Activated CD4-positive, alpha-beta T cell treated with anti-CD3 and anti-CD28 coated beads for 36 hours (primary cell): Measurements from ENCODE around the gene CIITA. TPM values are rescaled to one million over a fixed set of nuclear protein-coding genes. Genes with fewer than 3 reads are reported as not detected.

ENCODE experiments used
- ATAC-seq: fragments of 200-7000 bp; cut with Tn5 transposase; one replicate; pipeline ENCODE4 v1.10.0; 2021; ENCODE audit warnings: mild to moderate bottlenecking, moderate library complexity
- CTCF ChIA-PET: fragments of 350-600 bp; sonication (Branson Sonifier 250); formaldehyde crosslinking; loops from one replicate; lab custom pipeline; 2021; ENCODE audit warnings: antibody characterized with exemption; lab: Charles Lee
- POLR2A ChIA-PET: fragments of 350-600 bp; sonication (Branson Sonifier 250); formaldehyde crosslinking; loops from one replicate; lab custom pipeline; 2021; ENCODE audit warnings: antibody characterized with exemption, inconsistent platforms; lab: Charles Lee
- DNase-seq: peaks from one replicate; pipeline ENCODE4 v3.0.0-alpha.2; 2020
- H3K27ac Mint-ChIP-seq: one replicate; pipeline ENCODE4 v1.8.0; 2021; ENCODE audit warnings: mixed read lengths
- H3K27me3 Mint-ChIP-seq: one replicate; pipeline ENCODE4 v1.8.0; 2021; ENCODE audit warnings: mixed read lengths
- H3K36me3 Mint-ChIP-seq: one replicate; pipeline ENCODE4 v1.8.0; 2021; ENCODE audit warnings: low read depth, mixed read lengths
- H3K4me1 Mint-ChIP-seq: one replicate; pipeline ENCODE4 v1.8.0; 2021; ENCODE audit warnings: mixed read lengths
- H3K4me3 Mint-ChIP-seq: one replicate; pipeline ENCODE4 v1.8.0; 2021; ENCODE audit warnings: mild to moderate bottlenecking, moderate library complexity, mixed read lengths
- H3K9me3 Mint-ChIP-seq: one replicate; pipeline ENCODE4 v1.8.0; 2021; ENCODE audit warnings: low read depth, mixed read lengths
- intact Hi-C, 2 experiments: fragments of 100-400 bp; cut with DNase I in 1 of 2; cut with micrococcal nuclease in 1 of 2; formaldehyde crosslinking; loops; one replicate each; pipeline versions ENCODE4 v1.14.2 to v1.15.1; 2022 to 2024; cut with DNase I, micrococcal nuclease
- total RNA-seq, 2 experiments: library from RNA; stranded (reverse); gene quantifications; one replicate each; pipeline ENCODE4 v1.2.3, GENCODE V29; 2021

The CIITA gene
- total RNA-seq, 2 experiments from 2014 or later = 0.87 to 1.4 TPM

GRCh38 chr16:10945065-10945787 is 68.2 kb downstream of the CIITA start:
- H3K27ac Mint-ChIP-seq = peak overlapping the region; percentile 80
- DNase-seq (no peak), ATAC-seq (no peak)
- peaks cover 11% of the 10 kb centered on the region for H3K36me3 Mint-ChIP-seq
- intact Hi-C loops = loop anchor here in 1 of 2 experiments (2.0 to 10.0 kb wide), 4 partner anchors 642 to 1980 kb away; partner anchors contain the start of genes LITAF, RSL1D1, TXNDC11 and USP7
- peak overlapping the region; percentile 89 for H3K4me3 Mint-ChIP-seq
- ChIA-PET CTCF (interaction anchor here (0.8 to 2.4 kb wide), 4 partner anchors 9 to 19 kb away, joined by 3 to 13 read pairs (median 7); no protein-coding TSS in a partner anchor), POLR2A (interaction anchor here (0.5 kb wide), 1 partner anchor 311 kb away, joined by 3 read pairs; the partner anchor contains the start of gene SOCS1)
- no peaks in the 10 kb centered on the region for H3K27me3 Mint-ChIP-seq
- peaks cover 70% of the 10 kb centered on the region for H3K4me1 Mint-ChIP-seq
- no peaks in the 10 kb centered on the region for H3K9me3 Mint-ChIP-seq

GRCh38 chr16:10946308-10946707 is 69.3 kb downstream of the CIITA start:
- Mint-ChIP-seq H3K4me1 (peaks cover 66% of the 10 kb centered on the region), H3K9me3 (no peaks in the 10 kb centered on the region), H3K27ac (no peak overlapping the region), H3K36me3 (peaks cover 4% of the 10 kb centered on the region), H3K27me3 (no peaks in the 10 kb centered on the region), H3K4me3 (peak overlapping the region; percentile 89)
- no peak for ATAC-seq
- POLR2A ChIA-PET = no interaction called here
- DNase-seq = no peak
- CTCF ChIA-PET = interaction anchor here (1.1 to 1.5 kb wide), 2 partner anchors 8 to 11 kb away, joined by 3 to 13 read pairs; no protein-coding TSS in a partner anchor
- intact Hi-C loops = loop anchor here in 1 of 2 experiments (10.0 kb wide), 1 partner anchor 1982 kb away; the partner anchor contains the start of gene USP7

- POLR2A ChIA-PET = no interaction called here
- intact Hi-C loops = loop anchor here in 1 of 2 experiments (10.0 kb wide), 1 partner anchor 1982 kb away; the partner anchor contains the start of gene USP7
- DNase-seq = no peak
- no peaks in the 10 kb centered on the region for H3K9me3 Mint-ChIP-seq
- ATAC-seq = no peak
- no peak overlapping the region for H3K27ac Mint-ChIP-seq
- no peaks in the 10 kb centered on the region for H3K27me3 Mint-ChIP-seq
- H3K4me3 Mint-ChIP-seq = no peak overlapping the region
- peaks cover 4% of the 10 kb centered on the region for H3K36me3 Mint-ChIP-seq
- CTCF ChIA-PET = interaction anchor here (1.1 to 9.4 kb wide), 2 partner anchors 10 to 17 kb away, joined by 3 to 121 read pairs; no protein-coding TSS in a partner anchor
- H3K4me1 Mint-ChIP-seq = peaks cover 71% of the 10 kb centered on the region
Observed at GRCh38 chr16:10947211-10947787, 70.3 kb downstream of the CIITA start.

GRCh38 chr16:10949424-10949970 is 72.5 kb downstream of the CIITA start:
- peaks cover 4% of the 10 kb centered on the region for H3K36me3 Mint-ChIP-seq
- no peak overlapping the region for H3K4me3 Mint-ChIP-seq
- peak; percentile 69 for DNase-seq
- intact Hi-C loops = loop anchor here in 1 of 2 experiments (10.0 kb wide), 1 partner anchor 1985 kb away; the partner anchor contains the start of gene USP7
- H3K27ac Mint-ChIP-seq = peak overlapping the region; percentile 70
- no peaks in the 10 kb centered on the region for H3K27me3 Mint-ChIP-seq
- POLR2A ChIA-PET = interaction anchor here (0.9 kb wide), 1 partner anchor 306 kb away, joined by 3 read pairs; the partner anchor contains the start of gene SOCS1
- H3K4me1 Mint-ChIP-seq = peaks cover 63% of the 10 kb centered on the region
- peak; percentile 81 for ATAC-seq
- CTCF ChIA-PET = interaction anchor here (1.1 to 9.4 kb wide), 5 partner anchors 8 to 456 kb away, joined by 3 to 121 read pairs (median 9); no protein-coding TSS in a partner anchor
- no peaks in the 10 kb centered on the region for H3K9me3 Mint-ChIP-seq

GRCh38 chr16:10950393-10950792 is 73.4 kb downstream of the CIITA start:
- Mint-ChIP-seq H3K4me3 (no peak overlapping the region), H3K4me1 (peaks cover 67% of the 10 kb centered on the region), H3K27ac (no peak overlapping the region), H3K27me3 (no peaks in the 10 kb centered on the region), H3K36me3 (peaks cover 4% of the 10 kb centered on the region), H3K9me3 (no peaks in the 10 kb centered on the region)
- ChIA-PET CTCF (interaction anchor here (0.7 to 9.4 kb wide), 9 partner anchors 10 to 791 kb away, joined by 3 to 121 read pairs (median 4); no protein-coding TSS in a partner anchor), POLR2A (interaction anchor here (0.6 to 1.5 kb wide), 4 partner anchors 225 to 305 kb away, joined by 3 to 4 read pairs (median 4); partner anchors contain the start of gene SOCS1)
- DNase-seq (no peak), ATAC-seq (no peak)
- intact Hi-C loops = loop anchor here (5.0 to 10.0 kb wide), 3 partner anchors 544 to 764 kb away; no protein-coding TSS in a partner anchor

GRCh38 chr16:10951026-10951425 is 74.0 kb downstream of the CIITA start:
- Mint-ChIP-seq H3K4me1 (peaks cover 61% of the 10 kb centered on the region), H3K36me3 (peaks cover 4% of the 10 kb centered on the region), H3K27me3 (no peaks in the 10 kb centered on the region), H3K9me3 (no peaks in the 10 kb centered on the region), H3K27ac (no peak overlapping the region), H3K4me3 (no peak overlapping the region)
- CTCF ChIA-PET = interaction anchor here (0.8 to 9.4 kb wide), 7 partner anchors 13 to 1140 kb away, joined by 3 to 121 read pairs (median 4); no protein-coding TSS in a partner anchor
- DNase-seq = no peak
- ATAC-seq = no peak
- intact Hi-C loops = loop anchor here (5.0 to 10.0 kb wide), 3 partner anchors 544 to 764 kb away; no protein-coding TSS in a partner anchor
- POLR2A ChIA-PET = interaction anchor here (0.6 to 1.5 kb wide), 3 partner anchors 224 to 301 kb away, joined by 3 to 4 read pairs (median 4); no protein-coding TSS in a partner anchor

- H3K27ac Mint-ChIP-seq = peak overlapping the region; percentile 37
Observed at GRCh38 chr16:10954903-10955302, 77.9 kb downstream of the CIITA start.

GRCh38 chr16:10957771-10958482 is 80.9 kb downstream of the CIITA start:
- DNase-seq (peak; percentile 51), ATAC-seq (peak; percentile 82)
- Mint-ChIP-seq H3K4me1 (peaks cover 68% of the 10 kb centered on the region), H3K27me3 (no peaks in the 10 kb centered on the region), H3K36me3 (peaks cover 15% of the 10 kb centered on the region), H3K4me3 (no peak overlapping the region), H3K9me3 (no peaks in the 10 kb centered on the region), H3K27ac (peak overlapping the region; percentile 88)
- CTCF ChIA-PET = interaction anchor here (0.6 to 1.6 kb wide), 14 partner anchors 9 to 750 kb away, joined by 3 to 5 read pairs (median 3); partner anchors contain the start of gene SOCS1
- intact Hi-C loops = loop anchor here (1.0 to 10.0 kb wide), 4 partner anchors 7 to 757 kb away; no protein-coding TSS in a partner anchor
- POLR2A ChIA-PET = interaction anchor here (0.5 to 1.4 kb wide), 7 partner anchors 116 to 785 kb away, joined by 3 to 10 read pairs (median 4); partner anchors contain the start of genes SOCS1 and TXNDC11

More at GRCh38 chr16:10954903-10955302, 77.9 kb downstream of the CIITA start:
- Mint-ChIP-seq H3K9me3 (no peaks in the 10 kb centered on the region), H3K36me3 (peaks cover 4% of the 10 kb centered on the region), H3K4me3 (no peak overlapping the region), H3K27me3 (no peaks in the 10 kb centered on the region), H3K4me1 (peaks cover 57% of the 10 kb centered on the region)
- ChIA-PET POLR2A (no interaction called here), CTCF (interaction anchor here (0.6 to 9.4 kb wide), 20 partner anchors 9 to 736 kb away, joined by 3 to 121 read pairs (median 4); partner anchors contain the start of gene CLEC16A)
- ATAC-seq (no peak), DNase-seq (no peak)
- intact Hi-C loops = loop anchor here (2.0 to 10.0 kb wide), 4 partner anchors 452 to 760 kb away; no protein-coding TSS in a partner anchor

GRCh38 chr16:10959161-10959560 is 82.2 kb downstream of the CIITA start:
- POLR2A ChIA-PET = interaction anchor here (0.6 kb wide), 1 partner anchor 128 kb away, joined by 3 read pairs; no protein-coding TSS in a partner anchor
- no peak overlapping the region for H3K27ac Mint-ChIP-seq
- H3K4me1 Mint-ChIP-seq = peaks cover 76% of the 10 kb centered on the region

More at GRCh38 chr16:10959161-10959560, 82.2 kb downstream of the CIITA start:
- DNase-seq = no peak
- CTCF ChIA-PET = interaction anchor here (0.7 to 11.6 kb wide), 6 partner anchors 8 to 734 kb away, joined by 3 to 121 read pairs (median 3); no protein-coding TSS in a partner anchor
- intact Hi-C loops = loop anchor here (10.0 kb wide), 2 partner anchors 536 to 756 kb away; no protein-coding TSS in a partner anchor
- Mint-ChIP-seq H3K27me3 (no peaks in the 10 kb centered on the region), H3K4me3 (no peak overlapping the region), H3K9me3 (no peaks in the 10 kb centered on the region), H3K36me3 (peaks cover 24% of the 10 kb centered on the region)
- no peak for ATAC-seq
